Measurements from ENCODE around the gene SLC34A3.

The SLC34A3 gene

GRCh38 chr9:137189297-137190295, 41.1 kb upstream of the SLC34A3 start:
- Histone ChIP-seq H3K9ac (ENCODE audit: low read length) (peak overlapping the region; percentile 99), H3K4me1 (ENCODE audit: control insufficient read depth, insufficient read depth, low read length) (peaks cover 31% of the 10 kb centered on the region), H3K36me3 (ENCODE audit: control insufficient read depth, insufficient read depth, low read length, severe bottlenecking) (peaks cover 34% of the 10 kb centered on the region), H3K27me3 (replicated peaks; ENCODE audit: control insufficient read depth, insufficient read depth, low read length) (no peaks in the 10 kb centered on the region), H3K4me3 (ENCODE audit: low read length) (peak overlapping the region; percentile 99), H3K9me3 (ENCODE audit: control insufficient read depth, low read length) (no peaks in the 10 kb centered on the region)
- no peak for DNase-seq (ENCODE audit: low read depth)

GRCh38 chr9:137190315-137190856, 40.3 kb upstream of the SLC34A3 start:
- no peak for DNase-seq (ENCODE audit: low read depth)
- H3K9me3 ChIP-seq (ENCODE audit: control insufficient read depth, low read length) = no peaks in the 10 kb centered on the region
- H3K36me3 ChIP-seq (ENCODE audit: control insufficient read depth, insufficient read depth, low read length, severe bottlenecking) = peaks cover 28% of the 10 kb centered on the region
- H3K4me1 ChIP-seq (ENCODE audit: control insufficient read depth, insufficient read depth, low read length) = peaks cover 32% of the 10 kb centered on the region
- H3K27me3 ChIP-seq (replicated peaks; ENCODE audit: control insufficient read depth, insufficient read depth, low read length) = no peaks in the 10 kb centered on the region
- no peak overlapping the region for H3K4me3 ChIP-seq (ENCODE audit: low read length)
- peak overlapping the region; percentile 99 for H3K9ac ChIP-seq (ENCODE audit: low read length)

GRCh38 chr9:137191245-137191644, 39.5 kb upstream of the SLC34A3 start:
- Histone ChIP-seq H3K27me3 (replicated peaks; ENCODE audit: control insufficient read depth, insufficient read depth, low read length) (no peaks in the 10 kb centered on the region), H3K4me1 (ENCODE audit: control insufficient read depth, insufficient read depth, low read length) (peaks cover 34% of the 10 kb centered on the region), H3K9ac (ENCODE audit: low read length) (peak overlapping the region; percentile 1), H3K36me3 (ENCODE audit: control insufficient read depth, insufficient read depth, low read length, severe bottlenecking) (peaks cover 24% of the 10 kb centered on the region), H3K9me3 (ENCODE audit: control insufficient read depth, low read length) (no peaks in the 10 kb centered on the region), H3K4me3 (ENCODE audit: low read length) (no peak overlapping the region)
- DNase-seq (ENCODE audit: low read depth) = no peak

- no peak for DNase-seq (ENCODE audit: low read depth)
- peaks cover 24% of the 10 kb centered on the region for H3K36me3 ChIP-seq (ENCODE audit: control insufficient read depth, insufficient read depth, low read length, severe bottlenecking)
- no peaks in the 10 kb centered on the region for H3K27me3 ChIP-seq (replicated peaks; ENCODE audit: control insufficient read depth, insufficient read depth, low read length)
- H3K4me1 ChIP-seq (ENCODE audit: control insufficient read depth, insufficient read depth, low read length) = peaks cover 28% of the 10 kb centered on the region
- H3K9ac ChIP-seq (ENCODE audit: low read length) = peak overlapping the region; percentile 1
- no peaks in the 10 kb centered on the region for H3K9me3 ChIP-seq (ENCODE audit: control insufficient read depth, low read length)
- no peak overlapping the region for H3K4me3 ChIP-seq (ENCODE audit: low read length)
These were observed 38.8 kb upstream of the SLC34A3 start for GRCh38 chr9:137191691-137192447.

GRCh38 chr9:137192448-137192780, 38.3 kb upstream of the SLC34A3 start:
- no peak for DNase-seq (ENCODE audit: low read depth)
- H3K9me3 ChIP-seq (ENCODE audit: control insufficient read depth, low read length) = no peaks in the 10 kb centered on the region
- peaks cover 22% of the 10 kb centered on the region for H3K4me1 ChIP-seq (ENCODE audit: control insufficient read depth, insufficient read depth, low read length)
- no peaks in the 10 kb centered on the region for H3K27me3 ChIP-seq (replicated peaks; ENCODE audit: control insufficient read depth, insufficient read depth, low read length)
- H3K36me3 ChIP-seq (ENCODE audit: control insufficient read depth, insufficient read depth, low read length, severe bottlenecking) = peaks cover 24% of the 10 kb centered on the region
- H3K4me3 ChIP-seq (ENCODE audit: low read length) = no peak overlapping the region
- no peak overlapping the region for H3K9ac ChIP-seq (ENCODE audit: low read length)

GRCh38 chr9:137192859-137193258, 37.8 kb upstream of the SLC34A3 start:
- peaks cover 24% of the 10 kb centered on the region for H3K36me3 ChIP-seq (ENCODE audit: control insufficient read depth, insufficient read depth, low read length, severe bottlenecking)
- H3K4me1 ChIP-seq (ENCODE audit: control insufficient read depth, insufficient read depth, low read length) = peaks cover 18% of the 10 kb centered on the region
- no peak overlapping the region for H3K9ac ChIP-seq (ENCODE audit: low read length)
- no peak for DNase-seq (ENCODE audit: low read depth)
- no peaks in the 10 kb centered on the region for H3K9me3 ChIP-seq (ENCODE audit: control insufficient read depth, low read length)
- H3K27me3 ChIP-seq (replicated peaks; ENCODE audit: control insufficient read depth, insufficient read depth, low read length) = no peaks in the 10 kb centered on the region
- no peak overlapping the region for H3K4me3 ChIP-seq (ENCODE audit: low read length)

GRCh38 chr9:137193771-137194170, 36.9 kb upstream of the SLC34A3 start:
- H3K9ac ChIP-seq (ENCODE audit: low read length) = no peak overlapping the region
- no peaks in the 10 kb centered on the region for H3K9me3 ChIP-seq (ENCODE audit: control insufficient read depth, low read length)
- no peak for DNase-seq (ENCODE audit: low read depth)
- peaks cover 24% of the 10 kb centered on the region for H3K36me3 ChIP-seq (ENCODE audit: control insufficient read depth, insufficient read depth, low read length, severe bottlenecking)
- H3K4me1 ChIP-seq (ENCODE audit: control insufficient read depth, insufficient read depth, low read length) = peaks cover 24% of the 10 kb centered on the region
- H3K4me3 ChIP-seq (ENCODE audit: low read length) = no peak overlapping the region
- H3K27me3 ChIP-seq (replicated peaks; ENCODE audit: control insufficient read depth, insufficient read depth, low read length) = no peaks in the 10 kb centered on the region

GRCh38 chr9:137194388-137194787, 36.3 kb upstream of the SLC34A3 start:
- no peaks in the 10 kb centered on the region for H3K9me3 ChIP-seq (ENCODE audit: control insufficient read depth, low read length)
- peaks cover 27% of the 10 kb centered on the region for H3K4me1 ChIP-seq (ENCODE audit: control insufficient read depth, insufficient read depth, low read length)
- H3K4me3 ChIP-seq (ENCODE audit: low read length) = no peak overlapping the region
- H3K36me3 ChIP-seq (ENCODE audit: control insufficient read depth, insufficient read depth, low read length, severe bottlenecking) = peaks cover 24% of the 10 kb centered on the region
- no peak for DNase-seq (ENCODE audit: low read depth)
- H3K27me3 ChIP-seq (replicated peaks; ENCODE audit: control insufficient read depth, insufficient read depth, low read length) = no peaks in the 10 kb centered on the region
- H3K9ac ChIP-seq (ENCODE audit: low read length) = no peak overlapping the region

GRCh38 chr9:137194909-137195308, 35.8 kb upstream of the SLC34A3 start:
- Histone ChIP-seq H3K27me3 (replicated peaks; ENCODE audit: control insufficient read depth, insufficient read depth, low read length) (no peaks in the 10 kb centered on the region), H3K36me3 (ENCODE audit: control insufficient read depth, insufficient read depth, low read length, severe bottlenecking) (peaks cover 23% of the 10 kb centered on the region), H3K9me3 (ENCODE audit: control insufficient read depth, low read length) (no peaks in the 10 kb centered on the region), H3K4me3 (ENCODE audit: low read length) (no peak overlapping the region), H3K4me1 (ENCODE audit: control insufficient read depth, insufficient read depth, low read length) (peaks cover 23% of the 10 kb centered on the region), H3K9ac (ENCODE audit: low read length) (no peak overlapping the region)
- DNase-seq (ENCODE audit: low read depth) = no peak

- Histone ChIP-seq H3K4me3 (ENCODE audit: low read length) (no peak overlapping the region), H3K36me3 (ENCODE audit: control insufficient read depth, insufficient read depth, low read length, severe bottlenecking) (peaks cover 15% of the 10 kb centered on the region), H3K9me3 (ENCODE audit: control insufficient read depth, low read length) (no peaks in the 10 kb centered on the region), H3K9ac (ENCODE audit: low read length) (no peak overlapping the region), H3K27me3 (replicated peaks; ENCODE audit: control insufficient read depth, insufficient read depth, low read length) (no peaks in the 10 kb centered on the region), H3K4me1 (ENCODE audit: control insufficient read depth, insufficient read depth, low read length) (peaks cover 19% of the 10 kb centered on the region)
- DNase-seq (ENCODE audit: low read depth) = no peak
These were observed 35.0 kb upstream of the SLC34A3 start for GRCh38 chr9:137195525-137196220.
